Activated naive CD4-positive, alpha-beta T cell treated with anti-CD3 and anti-CD28 coated beads, Interleukin-2, amount 10 ng/mL, durations not matched to agents 7 days and 5 days (primary cell): Measurements from ENCODE around the gene PAAF1.
"Not testable (repeated sequence)": the region's sequence is repeated elsewhere in the genome, so short reads cannot be mapped to it uniquely, and the experiment has no call there.

ENCODE experiments used
- CTCF ChIA-PET: fragments of 350-600 bp; sonication (Branson Sonifier 250); formaldehyde crosslinking; loops from one replicate; lab custom pipeline; 2021; ENCODE audit warnings: antibody characterized with exemption; lab: Charles Lee
- DNase-seq: peaks from one replicate; pipeline ENCODE4 v3.0.0-alpha.2; 2020
- H3K27ac Mint-ChIP-seq: one replicate; pipeline ENCODE4 v1.8.0; 2021; ENCODE audit warnings: mild to moderate bottlenecking, moderate library complexity, mixed read lengths
- H3K27me3 Mint-ChIP-seq: one replicate; pipeline ENCODE4 v1.8.0; 2021; ENCODE audit warnings: mild to moderate bottlenecking, mixed read lengths
- H3K36me3 Mint-ChIP-seq: one replicate; pipeline ENCODE4 v1.8.0; 2021; ENCODE audit warnings: mixed read lengths
- H3K4me1 Mint-ChIP-seq: one replicate; pipeline ENCODE4 v1.8.0; 2021; ENCODE audit warnings: mixed read lengths
- H3K4me3 Mint-ChIP-seq: one replicate; pipeline ENCODE4 v1.8.0; 2021; ENCODE audit warnings: mild to moderate bottlenecking, moderate library complexity, mixed read lengths
- H3K9me3 Mint-ChIP-seq: one replicate; pipeline ENCODE4 v1.8.0; 2021; ENCODE audit warnings: mixed read lengths

PAAF1 gene

GRCh38 chr11:73907191-73907590 is 30.4 kb downstream of the PAAF1 start:
- H3K27ac Mint-ChIP-seq = peak overlapping the region; percentile 63
- no peaks in the 10 kb centered on the region for H3K27me3 Mint-ChIP-seq
- peak; percentile 21 for DNase-seq
- H3K36me3 Mint-ChIP-seq = peaks cover 10% of the 10 kb centered on the region
- no peaks in the 10 kb centered on the region for H3K4me1 Mint-ChIP-seq
- CTCF ChIA-PET = no interaction called here
- H3K9me3 Mint-ChIP-seq = no peaks in the 10 kb centered on the region
- no peak overlapping the region for H3K4me3 Mint-ChIP-seq

GRCh38 chr11:73912026-73912425 is 35.2 kb downstream of the PAAF1 start:
- H3K36me3 Mint-ChIP-seq = peaks cover 21% of the 10 kb centered on the region
- no peaks in the 10 kb centered on the region for H3K27me3 Mint-ChIP-seq
- H3K4me3 Mint-ChIP-seq = no peak overlapping the region
- DNase-seq = no peak
- H3K4me1 Mint-ChIP-seq = no peaks in the 10 kb centered on the region
- CTCF ChIA-PET = no interaction called here
- no peaks in the 10 kb centered on the region for H3K9me3 Mint-ChIP-seq
- H3K27ac Mint-ChIP-seq = no peak overlapping the region

DNA sequence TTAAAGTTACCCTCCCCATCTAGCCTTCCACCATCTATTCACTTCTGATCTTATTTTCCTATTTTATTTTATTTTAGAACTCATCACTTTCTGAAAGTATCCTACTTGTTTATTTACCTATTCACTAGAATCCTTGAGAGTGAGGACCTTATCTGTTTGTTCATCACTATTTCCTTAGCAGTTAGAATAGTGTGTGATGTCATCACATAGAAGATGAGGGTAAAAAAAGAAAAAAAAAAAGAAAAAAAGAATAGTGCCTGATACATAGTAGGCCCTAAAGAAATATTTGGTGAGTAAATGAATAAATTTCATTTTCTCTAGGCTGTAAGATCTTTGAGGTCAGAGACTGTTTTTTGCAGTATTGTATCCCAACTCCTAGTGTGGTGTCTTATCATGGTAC is 36.7 kb downstream of the PAAF1 start:
- CTCF ChIA-PET = no interaction called here
- Mint-ChIP-seq H3K4me1 (no peaks in the 10 kb centered on the region), H3K4me3 (no peak overlapping the region), H3K27me3 (no peaks in the 10 kb centered on the region), H3K36me3 (peaks cover 25% of the 10 kb centered on the region), H3K9me3 (no peaks in the 10 kb centered on the region), H3K27ac (no peak overlapping the region)
- no peak for DNase-seq

GRCh38 chr11:73914284-73914683 is 37.5 kb downstream of the PAAF1 start:
- Mint-ChIP-seq H3K27ac (no peak overlapping the region), H3K4me1 (no peaks in the 10 kb centered on the region), H3K4me3 (no peak overlapping the region), H3K27me3 (no peaks in the 10 kb centered on the region), H3K36me3 (peaks cover 33% of the 10 kb centered on the region), H3K9me3 (no peaks in the 10 kb centered on the region)
- CTCF ChIA-PET = no interaction called here
- no peak for DNase-seq

DNA sequence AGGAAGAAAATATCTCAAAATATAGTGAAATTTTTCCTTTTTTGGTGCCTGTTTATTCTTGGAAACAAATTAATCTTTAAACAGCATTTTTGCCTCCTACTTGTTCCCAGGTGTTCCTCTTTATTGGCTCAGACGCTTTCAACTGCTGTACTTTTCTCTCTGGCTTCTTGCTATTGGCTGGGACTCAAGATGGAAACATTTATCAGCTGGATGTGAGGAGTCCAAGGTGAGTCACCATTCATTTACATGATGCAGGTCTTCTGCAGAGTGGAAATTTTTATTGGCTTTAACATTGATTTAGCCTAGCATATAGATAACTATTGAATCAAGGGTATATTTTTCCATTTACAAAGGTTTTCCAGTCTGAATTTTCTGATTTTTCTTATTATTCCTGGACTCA is 39.6 kb downstream of the PAAF1 start:
- no peak overlapping the region for H3K27ac Mint-ChIP-seq
- H3K36me3 Mint-ChIP-seq = peaks cover 34% of the 10 kb centered on the region
- no peaks in the 10 kb centered on the region for H3K27me3 Mint-ChIP-seq
- DNase-seq = no peak
- no peak overlapping the region for H3K4me3 Mint-ChIP-seq
- CTCF ChIA-PET = no interaction called here
- H3K4me1 Mint-ChIP-seq = no peaks in the 10 kb centered on the region
- no peaks in the 10 kb centered on the region for H3K9me3 Mint-ChIP-seq

DNA sequence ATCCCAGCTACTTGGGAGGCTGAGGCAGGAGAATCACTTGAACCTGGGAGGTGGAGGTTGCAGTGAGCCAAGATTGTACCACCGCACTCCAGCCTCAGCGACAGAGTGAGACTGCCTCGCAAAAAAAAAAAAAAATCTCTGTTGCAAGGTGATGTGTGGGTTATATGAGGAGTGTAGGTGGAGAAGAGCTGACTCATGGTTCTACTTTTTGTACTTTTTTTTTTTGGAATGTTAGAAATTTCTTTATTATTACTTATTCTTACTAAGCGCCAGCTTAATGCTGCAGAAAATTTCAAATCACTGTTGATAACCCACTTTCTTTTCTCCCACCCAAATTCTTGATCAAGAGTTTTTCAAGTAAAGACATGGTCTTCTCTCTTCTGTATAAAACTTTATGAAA is 44.4 kb downstream of the PAAF1 start:
- Mint-ChIP-seq H3K9me3 (no peaks in the 10 kb centered on the region), H3K27ac (no peak overlapping the region), H3K4me1 (no peaks in the 10 kb centered on the region), H3K4me3 (no peak overlapping the region), H3K27me3 (no peaks in the 10 kb centered on the region), H3K36me3 (peaks cover 24% of the 10 kb centered on the region)
- CTCF ChIA-PET = no interaction called here
- no peak for DNase-seq

- no peak for DNase-seq
- Mint-ChIP-seq H3K4me3 (no peak overlapping the region), H3K9me3 (no peaks in the 10 kb centered on the region), H3K27ac (no peak overlapping the region), H3K36me3 (peaks cover 21% of the 10 kb centered on the region), H3K27me3 (no peaks in the 10 kb centered on the region), H3K4me1 (no peaks in the 10 kb centered on the region)
- CTCF ChIA-PET = no interaction called here
Observed at GRCh38 chr11:73929388-73929787, 52.6 kb downstream of the PAAF1 start.

- DNase-seq = peak; percentile 47
- no peaks in the 10 kb centered on the region for H3K4me1 Mint-ChIP-seq
- no peaks in the 10 kb centered on the region for H3K27me3 Mint-ChIP-seq
- no peak overlapping the region for H3K27ac Mint-ChIP-seq
- no peak overlapping the region for H3K4me3 Mint-ChIP-seq
- CTCF ChIA-PET = interaction anchor here (0.8 to 1.5 kb wide), 11 partner anchors 11 to 583 kb away, joined by 3 to 13 read pairs (median 4); no protein-coding TSS in a partner anchor
- H3K36me3 Mint-ChIP-seq = peaks cover 24% of the 10 kb centered on the region
- H3K9me3 Mint-ChIP-seq = no peaks in the 10 kb centered on the region
Observed at GRCh38 chr11:73931039-73931645, 54.3 kb downstream of the PAAF1 start.

DNA sequence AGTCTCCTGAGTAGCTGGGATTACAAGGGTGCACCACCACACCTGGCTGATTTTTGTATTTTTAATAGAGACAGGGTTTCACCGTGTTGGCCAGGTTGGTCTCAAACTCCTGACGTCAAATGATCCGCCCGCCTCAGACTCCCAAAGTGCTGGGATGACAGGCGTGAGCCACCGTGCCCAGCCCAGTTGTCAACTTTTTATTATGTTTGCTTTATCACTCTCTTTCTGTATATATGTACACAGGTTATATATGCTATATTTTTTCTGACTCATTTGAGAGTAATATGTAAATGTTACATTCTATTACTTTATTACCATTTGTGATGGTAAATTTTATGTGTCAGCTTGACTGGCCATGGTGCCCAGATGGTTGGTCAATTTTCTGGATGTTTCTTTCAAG is 55.2 kb downstream of the PAAF1 start:
- Mint-ChIP-seq H3K4me3 (no peak overlapping the region), H3K9me3 (no peaks in the 10 kb centered on the region), H3K4me1 (no peaks in the 10 kb centered on the region), H3K36me3 (peaks cover 22% of the 10 kb centered on the region), H3K27ac (no peak overlapping the region), H3K27me3 (no peaks in the 10 kb centered on the region)
- CTCF ChIA-PET = interaction anchor here (0.8 to 1.5 kb wide), 10 partner anchors 10 to 583 kb away, joined by 3 to 13 read pairs (median 4); no protein-coding TSS in a partner anchor
- no peak for DNase-seq

DNA sequence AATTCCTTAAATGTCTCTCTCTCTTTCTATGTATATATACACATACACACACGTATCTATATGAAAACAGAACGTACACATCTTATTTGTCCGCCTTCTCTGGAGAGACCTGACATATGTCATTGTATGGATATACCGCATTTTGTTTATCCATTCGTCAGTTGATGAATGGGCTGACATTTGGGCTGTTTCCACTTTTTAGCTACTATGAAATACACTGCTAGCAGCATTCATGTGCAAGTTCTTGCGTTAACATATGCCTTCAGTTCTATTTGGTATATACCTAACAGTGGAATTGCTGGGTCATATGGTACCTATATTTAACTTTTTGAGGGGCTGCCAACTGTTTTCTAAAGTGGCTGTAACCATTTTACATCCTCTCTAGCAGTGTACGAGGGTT is 56.0 kb downstream of the PAAF1 start:
- CTCF ChIA-PET = no interaction called here
- Mint-ChIP-seq H3K4me1 (no peaks in the 10 kb centered on the region), H3K27ac (no peak overlapping the region), H3K9me3 (no peaks in the 10 kb centered on the region), H3K36me3 (peaks cover 14% of the 10 kb centered on the region), H3K4me3 (no peak overlapping the region), H3K27me3 (no peaks in the 10 kb centered on the region)
- DNase-seq = no peak

DNA sequence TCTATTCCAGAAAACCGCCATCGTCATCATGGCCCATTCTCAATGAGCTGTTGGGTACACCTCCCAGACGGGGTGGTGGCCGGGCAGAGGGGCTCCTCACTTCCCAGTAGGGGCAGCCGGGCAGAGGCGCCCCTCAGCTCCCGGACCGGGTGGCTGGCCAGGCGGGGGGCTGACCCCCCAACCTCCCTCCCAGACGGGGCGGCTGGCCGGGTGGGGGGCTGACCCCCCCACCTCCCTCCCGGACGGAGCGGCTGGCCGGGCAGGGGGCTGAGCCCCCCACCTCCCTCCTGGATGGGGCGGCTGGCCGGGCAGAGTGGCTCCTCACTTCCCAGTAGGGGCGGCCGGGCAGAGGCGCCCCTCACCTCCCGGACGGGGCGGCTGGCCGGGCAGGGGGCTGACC is 59.2 kb downstream of the PAAF1 start:
- CTCF ChIA-PET, H3K9me3 Mint-ChIP-seq, H3K27ac Mint-ChIP-seq, H3K4me3 Mint-ChIP-seq, H3K4me1 Mint-ChIP-seq, H3K36me3 Mint-ChIP-seq, H3K27me3 Mint-ChIP-seq, DNase-seq: not testable (repeated sequence)

- peaks cover 3% of the 10 kb centered on the region for H3K36me3 Mint-ChIP-seq
- no peak overlapping the region for H3K4me3 Mint-ChIP-seq
- CTCF ChIA-PET = no interaction called here
Observed at GRCh38 chr11:73939096-73939495, 62.3 kb downstream of the PAAF1 start.

DNA sequence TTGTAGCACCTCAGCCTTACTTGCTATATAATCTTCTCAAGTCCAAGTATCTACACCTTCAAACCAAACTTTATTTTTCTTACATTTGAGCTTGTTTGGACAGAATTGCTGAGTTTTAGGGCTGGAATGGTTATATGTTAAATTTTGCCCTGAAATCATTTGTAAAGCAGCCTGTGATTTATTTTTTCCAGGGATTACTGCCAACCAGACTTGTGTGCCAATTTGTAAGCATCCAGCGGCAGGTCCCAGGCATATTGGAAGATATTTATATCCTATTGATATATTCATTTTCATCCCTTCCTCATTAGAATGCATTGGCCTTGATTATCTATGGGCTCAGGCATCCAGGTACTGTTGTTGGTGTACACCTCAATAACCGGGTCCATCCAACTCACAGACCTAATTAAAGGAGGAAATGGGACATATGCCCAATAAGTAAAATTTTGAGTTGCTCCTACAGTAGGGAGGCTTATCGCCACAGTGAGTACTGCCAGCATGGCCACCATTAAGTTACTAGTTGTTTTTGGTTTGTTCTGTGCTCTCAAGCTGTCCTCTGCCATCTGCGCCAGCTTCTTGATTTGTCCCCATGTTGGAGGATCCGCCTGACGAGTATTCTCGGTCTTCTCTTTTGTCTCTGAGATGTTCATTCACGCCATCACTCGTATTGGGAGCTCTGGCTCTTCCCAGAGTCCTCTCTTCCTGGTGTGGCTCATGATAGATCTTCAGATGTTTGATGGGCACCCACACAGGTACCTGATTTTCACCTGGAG is 64.2 kb downstream of the PAAF1 start:
- no peaks in the 10 kb centered on the region for H3K9me3 Mint-ChIP-seq
- no peak for DNase-seq
- no peak overlapping the region for H3K27ac Mint-ChIP-seq
- CTCF ChIA-PET = interaction anchor here (1.5 kb wide), 1 partner anchor 10 kb away, joined by 3 read pairs; no protein-coding TSS in a partner anchor
- H3K36me3 Mint-ChIP-seq = no peaks in the 10 kb centered on the region
- no peaks in the 10 kb centered on the region for H3K27me3 Mint-ChIP-seq
- H3K4me3 Mint-ChIP-seq = no peak overlapping the region
- H3K4me1 Mint-ChIP-seq = no peaks in the 10 kb centered on the region

More at GRCh38 chr11:73939096-73939495, 62.3 kb downstream of the PAAF1 start:
- Mint-ChIP-seq H3K9me3 (no peaks in the 10 kb centered on the region), H3K27me3 (no peaks in the 10 kb centered on the region), H3K4me1 (no peaks in the 10 kb centered on the region), H3K27ac (no peak overlapping the region)
- no peak for DNase-seq

GRCh38 chr11:73942010-73942409 is 65.2 kb downstream of the PAAF1 start:
- Mint-ChIP-seq H3K36me3 (no peaks in the 10 kb centered on the region), H3K9me3 (no peaks in the 10 kb centered on the region), H3K27me3 (no peaks in the 10 kb centered on the region), H3K4me3 (no peak overlapping the region), H3K4me1 (no peaks in the 10 kb centered on the region), H3K27ac (no peak overlapping the region)
- CTCF ChIA-PET = interaction anchor here (0.6 to 1.5 kb wide), 2 partner anchors 11 to 106 kb away, joined by 3 read pairs; no protein-coding TSS in a partner anchor
- no peak for DNase-seq

GRCh38 chr11:73944085-73944484 is 67.3 kb downstream of the PAAF1 start:
- Mint-ChIP-seq H3K36me3 (no peaks in the 10 kb centered on the region), H3K9me3 (no peaks in the 10 kb centered on the region), H3K27me3 (no peaks in the 10 kb centered on the region), H3K4me3 (no peak overlapping the region), H3K4me1 (no peaks in the 10 kb centered on the region), H3K27ac (no peak overlapping the region)
- no peak for DNase-seq
- CTCF ChIA-PET = no interaction called here
